GM08714 (cell line): ENCODE data around the gene C9orf78.

Experiments
- H3K4me3 ChIP-seq: fragments of 200-500 bp; sonication (Bioruptor generic); 2 replicates; pipeline ENCODE4 v1.5.1; 2014; ENCODE audit warnings: mild to moderate bottlenecking, low read length, inconsistent platforms
- ZNF274 ChIP-seq: IDR thresholded peaks from 2 replicates; pipeline ENCODE4 v1.6.1; 2012; ENCODE audit warnings: mild to moderate bottlenecking, low read depth, low read length

The C9orf78 gene

GRCh38 chr9:129873563-129874190, 38.6 kb upstream of the C9orf78 start:
- H3K4me3 ChIP-seq = no peak overlapping the region
- no peak for TF ChIP-seq ZNF274

- no peak for TF ChIP-seq ZNF274
These were observed 36.0 kb upstream of the C9orf78 start for GRCh38 chr9:129871046-129871445.

GRCh38 chr9:129869585-129870501, 34.8 kb upstream of the C9orf78 start:
- no peak for TF ChIP-seq ZNF274

More at GRCh38 chr9:129871046-129871445, 36.0 kb upstream of the C9orf78 start:
- H3K4me3 ChIP-seq = no peak overlapping the region

DNA sequence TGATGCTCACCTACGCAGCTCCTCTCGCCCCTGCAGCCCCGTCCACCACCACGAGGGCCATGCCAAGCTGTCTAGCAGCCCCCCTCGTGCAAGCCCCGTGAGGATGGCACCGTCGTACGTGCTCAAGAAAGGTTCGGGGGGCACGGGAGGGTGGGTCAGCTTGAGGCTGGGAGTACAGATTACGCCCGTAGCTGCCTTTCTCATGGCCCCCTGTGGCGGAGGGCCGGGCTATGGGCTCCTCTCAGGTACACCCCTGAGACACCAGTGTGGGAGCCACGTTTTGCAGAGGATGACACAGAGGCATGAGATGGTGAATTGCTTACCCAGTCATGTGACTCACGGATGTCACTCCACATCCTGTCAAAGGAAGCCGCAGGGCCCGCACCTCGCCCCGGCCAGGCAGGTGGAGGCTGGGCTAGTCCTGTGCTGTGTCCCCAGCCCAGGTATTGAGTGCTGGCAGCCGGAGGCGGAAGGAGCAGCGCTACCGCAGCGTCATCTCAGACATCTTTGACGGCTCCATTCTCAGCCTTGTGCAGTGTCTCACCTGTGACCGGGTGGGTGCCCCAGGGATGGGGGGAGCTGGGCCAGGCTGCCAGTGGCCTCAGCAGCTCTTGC, 33.9 kb upstream of the C9orf78 start:
- no peak for TF ChIP-seq ZNF274
- H3K4me3 ChIP-seq = no peak overlapping the region

More at GRCh38 chr9:129869585-129870501, 34.8 kb upstream of the C9orf78 start:
- H3K4me3 ChIP-seq = no peak overlapping the region

DNA sequence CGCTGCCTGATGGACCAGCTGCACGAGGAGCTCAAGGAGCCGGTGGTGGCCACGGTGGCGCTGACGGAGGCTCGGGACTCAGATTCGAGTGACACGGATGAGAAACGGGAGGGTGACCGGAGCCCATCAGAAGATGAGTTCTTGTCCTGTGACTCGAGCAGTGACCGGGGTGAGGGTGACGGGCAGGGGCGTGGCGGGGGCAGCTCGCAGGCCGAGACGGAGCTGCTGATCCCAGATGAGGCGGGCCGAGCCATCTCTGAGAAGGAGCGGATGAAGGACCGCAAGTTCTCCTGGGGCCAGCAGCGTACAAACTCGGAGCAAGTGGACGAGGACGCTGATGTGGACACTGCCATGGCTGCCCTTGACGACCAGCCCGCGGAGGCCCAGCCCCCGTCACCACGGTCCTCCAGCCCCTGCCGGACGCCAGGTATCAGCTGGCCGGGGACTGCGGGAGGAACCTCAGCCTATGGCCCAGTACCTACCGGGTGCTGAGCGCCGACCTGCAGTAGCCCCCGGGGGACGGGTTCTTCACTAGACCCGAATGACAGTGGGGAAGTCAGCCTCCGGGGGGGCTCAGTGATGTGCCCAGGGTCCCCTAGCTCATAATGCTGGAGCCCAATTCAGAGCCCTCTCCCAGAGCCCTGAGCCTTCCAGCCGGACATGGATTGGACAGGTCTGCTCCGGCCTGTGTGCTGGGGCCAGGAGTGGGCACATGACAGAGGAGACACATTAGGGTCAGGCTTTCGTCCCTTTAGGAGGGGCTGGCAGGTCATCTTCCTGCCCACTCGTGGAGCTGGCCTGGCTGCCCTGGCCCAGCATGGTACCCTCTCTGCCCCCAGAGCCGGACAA, 33.2 kb upstream of the C9orf78 start:
- no peak for TF ChIP-seq ZNF274
- no peak overlapping the region for H3K4me3 ChIP-seq

GRCh38 chr9:129867136-129868022, 32.3 kb upstream of the C9orf78 start:
- H3K4me3 ChIP-seq = no peak overlapping the region
- no peak for TF ChIP-seq ZNF274

DNA sequence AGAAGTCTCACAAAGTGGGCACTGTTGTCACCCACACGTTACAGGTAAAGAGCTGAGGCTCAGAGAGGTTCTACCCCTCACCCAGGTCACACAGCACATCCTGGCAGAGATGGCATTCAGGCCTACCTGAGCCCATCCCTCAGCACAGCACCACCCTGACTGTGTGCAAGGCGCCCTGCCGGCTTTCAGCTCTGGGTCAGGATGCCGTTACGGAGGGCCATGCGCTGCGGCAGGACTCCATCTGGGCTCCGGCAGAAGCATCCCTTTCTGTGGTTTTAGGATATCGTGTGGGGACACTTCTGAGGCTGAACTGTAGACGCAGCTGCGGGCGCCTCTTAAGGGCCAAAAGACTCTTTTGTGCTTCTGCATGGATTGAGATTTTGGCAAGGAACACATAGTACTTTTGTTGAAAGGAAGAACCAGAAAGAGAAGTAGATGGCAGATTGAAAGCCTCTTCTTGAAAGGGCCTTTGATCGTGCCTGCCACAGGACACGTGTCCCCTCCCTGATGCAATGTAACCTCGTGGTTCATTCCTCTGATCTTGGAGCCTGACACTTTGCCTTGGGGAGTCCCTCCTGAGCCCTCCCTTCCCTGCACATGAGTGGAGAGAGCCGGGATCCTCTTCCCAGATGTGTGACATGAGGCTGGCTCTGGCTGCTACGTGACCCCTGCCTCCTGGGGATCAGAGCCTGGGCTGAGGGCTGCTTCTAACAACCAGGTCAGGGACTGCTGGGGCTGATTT, 31.5 kb upstream of the C9orf78 start:
- TF ChIP-seq ZNF274 = no peak
- no peak overlapping the region for H3K4me3 ChIP-seq

DNA sequence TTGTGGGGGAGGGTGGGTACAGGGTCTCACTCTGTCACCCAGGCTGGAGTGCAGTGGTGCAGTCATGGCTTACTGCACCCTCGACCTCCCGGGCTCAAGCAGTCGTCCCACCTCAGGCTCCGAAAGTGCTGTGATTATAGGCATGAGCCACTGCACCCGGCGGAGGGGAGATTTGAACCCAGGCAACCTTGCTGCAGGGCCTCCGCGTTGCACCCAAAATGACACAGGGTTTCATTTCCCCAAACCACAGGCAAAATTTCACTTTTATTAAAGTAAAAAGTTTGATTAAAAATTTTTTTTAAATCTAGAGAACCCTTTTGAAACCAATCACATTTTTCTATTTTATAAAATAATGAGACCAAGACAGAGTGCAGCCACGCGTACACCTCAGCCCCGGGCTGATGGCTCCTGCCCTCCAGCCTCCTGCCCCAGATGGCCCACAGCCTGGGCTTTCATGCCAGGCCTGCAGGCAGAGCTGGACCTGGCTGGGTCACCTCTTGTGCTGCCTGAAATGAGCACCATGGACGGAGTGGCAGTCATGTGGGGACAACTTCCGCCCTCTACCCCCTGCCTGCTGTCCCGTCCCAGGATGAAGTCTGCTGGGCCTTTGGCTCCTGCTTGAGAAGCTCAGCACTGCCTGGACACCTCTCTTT, 30.7 kb upstream of the C9orf78 start:
- no peak overlapping the region for H3K4me3 ChIP-seq
- TF ChIP-seq ZNF274 = no peak

DNA sequence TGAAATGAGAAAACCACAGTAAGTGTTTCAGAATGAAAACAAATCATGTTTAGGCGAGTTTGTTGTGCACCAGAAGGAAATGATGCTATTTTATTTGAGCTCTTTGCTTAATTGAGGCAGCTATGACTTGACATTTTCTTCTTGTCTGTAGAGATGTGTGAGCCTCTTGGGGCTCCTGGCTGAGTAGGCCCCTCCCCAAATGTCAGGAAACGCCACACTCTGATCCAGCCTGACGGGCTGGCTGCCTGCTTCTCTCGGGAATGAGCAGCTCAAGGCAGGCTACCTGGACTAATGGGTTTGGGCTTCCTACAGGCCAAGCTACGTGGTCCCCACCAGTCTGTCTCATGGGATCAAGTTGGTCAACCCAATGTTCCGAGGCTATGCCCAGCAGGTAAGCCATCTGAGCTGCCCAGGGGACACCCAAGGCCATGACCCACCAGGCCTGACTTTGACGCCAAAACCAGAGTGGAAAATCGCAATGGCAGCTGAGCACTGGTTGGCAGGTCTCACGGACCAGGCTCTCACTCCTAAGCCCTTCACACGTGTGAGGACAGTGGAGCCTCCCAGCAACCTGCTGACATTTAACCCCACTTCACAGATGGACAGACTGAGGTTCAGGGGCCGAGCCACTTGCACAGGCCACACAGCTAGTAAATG, 30.0 kb upstream of the C9orf78 start:
- no peak overlapping the region for H3K4me3 ChIP-seq
- TF ChIP-seq ZNF274 = no peak

DNA sequence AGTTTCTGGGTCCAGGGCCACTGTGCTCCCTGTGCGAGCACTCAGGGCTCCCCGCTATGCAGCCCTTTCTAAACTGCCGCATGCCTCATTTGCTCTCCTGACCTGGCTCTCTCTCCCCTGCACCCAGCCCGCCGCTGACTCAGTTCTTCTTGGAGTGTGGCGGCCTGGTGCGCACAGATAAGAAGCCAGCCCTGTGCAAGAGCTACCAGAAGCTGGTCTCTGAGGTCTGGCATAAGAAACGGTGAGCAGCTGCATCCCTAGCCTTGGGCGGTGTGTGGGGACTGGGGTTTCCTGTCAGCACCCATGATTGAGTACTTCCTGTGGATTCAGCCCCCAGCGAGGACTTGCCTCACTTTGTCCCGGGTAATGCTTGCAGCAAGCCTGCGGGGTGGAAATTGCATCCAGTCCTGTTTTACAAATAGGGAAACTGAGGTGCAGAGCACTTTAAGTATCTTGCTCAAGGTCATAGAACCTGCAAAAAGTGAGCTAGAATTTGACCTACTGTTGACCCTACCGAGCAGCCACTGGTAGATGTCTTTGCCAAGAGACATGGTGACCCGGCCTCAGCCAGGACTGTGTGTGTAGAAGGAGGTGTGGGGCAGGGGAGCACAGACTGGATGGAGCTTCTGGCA, 28.1 kb upstream of the C9orf78 start:
- no peak overlapping the region for H3K4me3 ChIP-seq
- no peak for TF ChIP-seq ZNF274

GRCh38 chr9:129861447-129861827, 26.4 kb upstream of the C9orf78 start:
- TF ChIP-seq ZNF274 = no peak
- H3K4me3 ChIP-seq = no peak overlapping the region
